Adrenal gland (tissue), 12 donors: ENCODE data around the gene DOCK10. TPM values are rescaled to one million over a fixed set of nuclear protein-coding genes. Genes with fewer than 3 reads are reported as not detected.

Experiments
- DNase-seq, 7 donors: peaks; one replicate each; pipeline ENCODE4 v3.0.0-alpha.2; 2019 to 2020
- H3K27ac ChIP-seq, 5 donors: fragments of 200-600 bp; sonication (generic) in 4 of 5; 1 replicate in 3 of 5; 2 replicates in 2 of 5; pipeline versions ENCODE4 v1.5.1 to v1.8.0; 2016 to 2020; ENCODE audit warnings: mild to moderate bottlenecking in 1 of 5
- H3K27me3 ChIP-seq: fragments of 200-600 bp; 2 replicates; pipeline ENCODE4 v1.8.0; 2021
- H3K36me3 ChIP-seq, 2 donors: fragments of 200-600 bp; replicated peaks in 1 of 2; 1 replicate in 1 of 2; 2 replicates in 1 of 2; pipeline versions ENCODE4 v1.5.1 to v1.8.0; 2018 to 2022
- H3K4me1 ChIP-seq, 2 donors: fragments of 200-600 bp; replicated peaks in 1 of 2; 1 replicate in 1 of 2; 2 replicates in 1 of 2; pipeline versions ENCODE4 v1.5.1 to v1.8.0; 2018 to 2021
- H3K4me3 ChIP-seq, 4 donors: fragments of 200-600 bp; sonication (generic) in 3 of 4; one replicate each; pipeline ENCODE4 v1.5.1; 2016 to 2018
- H3K9me3 ChIP-seq, 3 donors: fragments of 200-600 bp; sonication (generic) in 1 of 3; replicated peaks in 1 of 3; 1 replicate in 2 of 3; 2 replicates in 1 of 3; pipeline versions ENCODE4 v1.5.1 to v1.8.0; 2016 to 2021
- POLR2A ChIP-seq, 2 donors: fragments of 450-650 bp; IDR thresholded peaks; one replicate each; pipeline ENCODE4 v1.6.1; 2017; ENCODE audit warnings: antibody characterized with exemption in 2 of 2, mild to moderate bottlenecking in 2 of 2, moderate library complexity in 1 of 2
- WGBS, 4 donors: extraction: QIAGEN DNeasy Blood & Tissue Kit in 2 of 4; methylation state at CpG; one replicate each; pipeline versions ENCODE4 v1.1.5 to v1.1.7; 2013 to 2017; 5-methylcytosine and 5-hydroxymethylcytosine counted together
- intact Hi-C, 2 donors: fragments of 100-400 bp; cut with DNase I; formaldehyde crosslinking; loops; one replicate each; pipeline versions ENCODE4 v1.14.1 to v1.15.0; 2022 to 2023
- polyA plus RNA-seq, 3 donors: library from polyadenylated mRNA; stranded (reverse); fragments of 200-250 nt in 2 of 3; fragments of 350-450 nt in 1 of 3; fragmentation: Illumina TruSeq in 1 of 3; extraction: RNeasy Lipid Tissue Mini Kit (QIAGEN cat#74804) in 1 of 3; gene quantifications; one replicate each; pipeline ENCODE4 v1.2.3, GENCODE V29; 2013 to 2014
- total RNA-seq, 9 donors: library from RNA; depleted of rRNA in 4 of 9; stranded (reverse); fragments of >200 nt in 4 of 9; fragments of 120-200 nt in 1 of 9; fragmentation: NEBNext Ultra II Directional in 1 of 9; extraction: Animal tissue kit (Norgen Biotek cat#: 25700) in 1 of 9; gene quantifications; one replicate each; pipeline versions ENCODE4 v1.1.0 to v1.2.4, GENCODE V29; 2013 to 2023
- TF ChIP-seq, protein P1 (sequence below), 6 experiments: fragments of 450-650 bp in 4 of 6; fragments of 200-600 bp in 2 of 6; sonication (generic) in 1 of 6; IDR thresholded peaks; 1 replicate in 5 of 6; 2 replicates in 1 of 6; pipeline versions ENCODE4 v1.5.1 to v1.8.0; 2016 to 2021; ENCODE audit warnings: antibody characterized with exemption in 6 of 6, mild to moderate bottlenecking in 2 of 6, moderate library complexity in 1 of 6
- donor health status: healthy with polysubstance abuse.
- donor health status: Bipolar disorder and iron deficiency.
- donor health status: DM: yes; HTN: yes; CAD: no.
- donor health status: DM: no; HTN: no; CAD: no.
- donor health status: DM: no; HTN: no; CAD: no.
- donor health status: DM: yes; HTN: yes; CAD: no.

The DOCK10 gene
- total and polyA plus RNA-seq, 12 donors, result 6.2 to 40.8 (median 20.0) TPM

DNA sequence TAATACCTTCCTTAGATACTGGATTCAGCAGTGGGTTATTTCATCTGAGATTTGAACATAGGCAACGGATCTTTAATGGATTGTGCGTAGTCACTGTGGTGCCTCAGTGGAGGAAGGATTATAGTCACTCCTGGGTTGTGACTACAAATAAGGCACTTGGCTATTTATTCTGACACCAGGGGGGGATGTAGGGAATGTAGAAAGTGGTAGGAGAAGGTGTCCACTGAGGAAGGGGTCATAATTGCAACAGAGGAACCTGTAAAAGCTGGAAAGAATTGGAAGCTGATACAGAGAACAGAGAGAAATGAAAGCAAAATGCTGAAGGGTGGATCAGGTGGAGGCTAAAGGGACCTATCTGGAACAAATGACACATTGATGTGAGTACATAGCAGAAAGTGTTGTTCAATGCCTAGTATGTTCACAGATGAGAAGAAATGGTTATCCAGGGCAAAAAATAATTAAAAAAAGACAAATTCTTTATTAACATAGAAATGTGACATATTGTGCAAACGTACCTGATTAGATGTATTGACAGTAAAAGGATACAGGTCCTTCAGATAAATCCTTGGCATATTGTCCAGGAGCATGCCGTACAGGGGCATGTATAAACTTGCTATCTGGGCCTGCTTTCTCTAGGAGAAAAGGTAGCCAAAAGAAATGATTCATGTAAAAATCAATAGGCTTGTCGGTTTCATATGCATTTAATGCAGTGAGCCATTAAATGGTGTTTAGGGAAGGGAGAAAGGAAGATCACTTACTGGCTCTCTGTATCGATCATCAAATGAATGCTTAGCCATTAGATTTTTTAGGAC is 234.9 kb downstream of the DOCK10 start:
- Histone ChIP-seq H3K27me3 (no peaks in the 10 kb centered on the region), H3K27ac (no peak overlapping the region), H3K36me3 (no peaks in the 10 kb centered on the region), H3K4me1 (no peaks in the 10 kb centered on the region), H3K4me3 (no peak overlapping the region), H3K9me3 (no peaks in the 10 kb centered on the region)
- intact Hi-C loops, result no loop called here
- DNase-seq, result no peak
- TF ChIP-seq, protein P1, sequence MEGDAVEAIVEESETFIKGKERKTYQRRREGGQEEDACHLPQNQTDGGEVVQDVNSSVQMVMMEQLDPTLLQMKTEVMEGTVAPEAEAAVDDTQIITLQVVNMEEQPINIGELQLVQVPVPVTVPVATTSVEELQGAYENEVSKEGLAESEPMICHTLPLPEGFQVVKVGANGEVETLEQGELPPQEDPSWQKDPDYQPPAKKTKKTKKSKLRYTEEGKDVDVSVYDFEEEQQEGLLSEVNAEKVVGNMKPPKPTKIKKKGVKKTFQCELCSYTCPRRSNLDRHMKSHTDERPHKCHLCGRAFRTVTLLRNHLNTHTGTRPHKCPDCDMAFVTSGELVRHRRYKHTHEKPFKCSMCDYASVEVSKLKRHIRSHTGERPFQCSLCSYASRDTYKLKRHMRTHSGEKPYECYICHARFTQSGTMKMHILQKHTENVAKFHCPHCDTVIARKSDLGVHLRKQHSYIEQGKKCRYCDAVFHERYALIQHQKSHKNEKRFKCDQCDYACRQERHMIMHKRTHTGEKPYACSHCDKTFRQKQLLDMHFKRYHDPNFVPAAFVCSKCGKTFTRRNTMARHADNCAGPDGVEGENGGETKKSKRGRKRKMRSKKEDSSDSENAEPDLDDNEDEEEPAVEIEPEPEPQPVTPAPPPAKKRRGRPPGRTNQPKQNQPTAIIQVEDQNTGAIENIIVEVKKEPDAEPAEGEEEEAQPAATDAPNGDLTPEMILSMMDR (IDR thresholded peaks at IDR 0.05), result no peak
- no peak for TF ChIP-seq POLR2A (IDR thresholded peaks at IDR 0.05)
- WGBS, 4 donors, result 86 to 95% (median 90%) methylated on average over 6 of the region's 6 CpGs

DNA sequence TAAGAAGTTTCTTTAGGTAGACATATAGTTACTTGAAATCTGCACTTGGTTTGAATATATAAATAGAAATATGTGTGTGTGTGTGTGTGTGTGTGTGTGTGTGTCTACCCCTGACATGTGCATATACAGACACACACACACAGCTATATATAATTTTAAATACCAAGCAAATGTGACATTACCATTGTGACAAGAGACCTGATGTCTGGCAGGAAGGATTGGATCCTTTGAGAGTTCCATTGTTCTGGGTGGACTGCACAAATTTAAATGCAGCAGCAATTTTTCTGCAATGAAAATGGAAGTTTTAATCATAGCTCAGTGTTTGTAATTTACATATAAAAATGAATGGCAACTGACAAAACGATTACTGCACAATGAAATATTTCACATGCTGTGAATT is 238.3 kb downstream of the DOCK10 start:
- Histone ChIP-seq H3K4me1 (no peaks in the 10 kb centered on the region), H3K4me3 (no peak overlapping the region), H3K36me3 (peaks cover 0 to 4% of the 10 kb centered on the region in 2 donors), H3K27me3 (no peaks in the 10 kb centered on the region), H3K9me3 (no peaks in the 10 kb centered on the region), H3K27ac (no peak overlapping the region)
- TF ChIP-seq, protein P1 (IDR thresholded peaks at IDR 0.05), result no peak
- TF ChIP-seq POLR2A (IDR thresholded peaks at IDR 0.05), result no peak
- WGBS, 4 donors, result 82 to 90% (median 87%) methylated on average over 1 of the region's 1 CpG
- no peak for DNase-seq
- intact Hi-C loops, result no loop called here

DNA sequence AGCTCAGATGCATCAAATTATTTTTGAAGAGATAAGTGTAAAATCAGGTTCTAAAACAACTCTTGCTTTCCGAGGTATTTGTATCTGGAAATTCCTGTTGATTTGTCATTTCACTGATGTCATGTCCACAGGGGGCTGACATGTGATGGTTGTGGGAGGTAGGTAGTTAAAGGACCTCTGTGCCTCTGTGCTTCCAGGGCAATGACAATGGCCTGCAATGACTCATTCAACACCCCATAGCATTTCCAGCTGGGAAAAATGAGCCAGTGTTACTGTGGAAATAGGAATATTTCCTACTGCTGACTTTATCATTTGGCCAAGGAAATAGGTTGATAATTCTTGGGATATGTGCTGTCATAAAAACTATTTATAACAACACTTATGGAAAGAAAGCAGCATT is 239.9 kb downstream of the DOCK10 start:
- no peak overlapping the region for H3K27ac ChIP-seq
- peaks cover 0 to 4% of the 10 kb centered on the region in 2 donors for H3K36me3 ChIP-seq
- DNase-seq, result no peak
- H3K27me3 ChIP-seq, result no peaks in the 10 kb centered on the region
- no peaks in the 10 kb centered on the region for H3K9me3 ChIP-seq
- no peak overlapping the region for H3K4me3 ChIP-seq
- intact Hi-C loops, result no loop called here
- TF ChIP-seq, protein P1 (IDR thresholded peaks at IDR 0.05), result no peak
- no peak for TF ChIP-seq POLR2A (IDR thresholded peaks at IDR 0.05)
- no peaks in the 10 kb centered on the region for H3K4me1 ChIP-seq
- WGBS, 4 donors, result 67 to 79% (median 76%) methylated on average over 1 of the region's 1 CpG

DNA sequence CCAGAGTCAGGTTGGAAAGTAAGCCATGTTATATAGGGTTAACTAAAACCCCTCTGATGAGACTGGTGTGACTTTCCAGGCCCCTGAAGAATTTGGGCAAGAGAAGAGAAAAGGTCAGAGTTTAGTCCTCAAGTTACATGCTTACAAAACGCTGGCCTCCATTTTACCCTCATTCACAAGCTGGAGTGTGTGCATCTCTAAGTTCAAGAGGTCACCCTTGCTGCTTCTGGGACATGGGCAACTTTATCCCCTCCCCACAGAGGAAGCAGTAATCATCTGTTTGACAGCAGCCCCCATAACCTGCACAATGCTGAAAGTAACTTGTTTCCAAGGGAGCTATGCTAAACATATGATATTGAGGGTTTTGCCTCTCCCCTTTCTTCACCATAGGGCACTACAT is 240.9 kb downstream of the DOCK10 start:
- Histone ChIP-seq H3K4me3 (no peak overlapping the region), H3K9me3 (no peaks in the 10 kb centered on the region), H3K4me1 (no peaks in the 10 kb centered on the region), H3K36me3 (peaks cover 0 to 9% of the 10 kb centered on the region in 2 donors), H3K27ac (no peak overlapping the region), H3K27me3 (no peaks in the 10 kb centered on the region)
- no peak for DNase-seq
- intact Hi-C loops, result no loop called here
- TF ChIP-seq POLR2A (IDR thresholded peaks at IDR 0.05), result no peak
- TF ChIP-seq, protein P1 (IDR thresholded peaks at IDR 0.05), result no peak
- 17 to 63% (median 43%) methylated on average over 1 of the region's 1 CpG for WGBS, 4 donors
